ENCODE measurements around the gene SYCP2. TPM values are rescaled to one million over a fixed set of nuclear protein-coding genes. Genes with fewer than 3 reads are reported as not detected.

The SYCP2 gene
- 3.2 TPM for total RNA-seq (2013)
- polyA plus RNA-seq (1 to 10 TPM in 1 of 3 donors, under 1 TPM in 2; 0.28 to 1.2 (median 0.30) TPM), polyA minus RNA-seq (0.28 and 0.88 TPM in 2 replicates), total RNA-seq (2.8 to 12.7 (median 7.8) reads per million in 11 experiments)

DNA sequence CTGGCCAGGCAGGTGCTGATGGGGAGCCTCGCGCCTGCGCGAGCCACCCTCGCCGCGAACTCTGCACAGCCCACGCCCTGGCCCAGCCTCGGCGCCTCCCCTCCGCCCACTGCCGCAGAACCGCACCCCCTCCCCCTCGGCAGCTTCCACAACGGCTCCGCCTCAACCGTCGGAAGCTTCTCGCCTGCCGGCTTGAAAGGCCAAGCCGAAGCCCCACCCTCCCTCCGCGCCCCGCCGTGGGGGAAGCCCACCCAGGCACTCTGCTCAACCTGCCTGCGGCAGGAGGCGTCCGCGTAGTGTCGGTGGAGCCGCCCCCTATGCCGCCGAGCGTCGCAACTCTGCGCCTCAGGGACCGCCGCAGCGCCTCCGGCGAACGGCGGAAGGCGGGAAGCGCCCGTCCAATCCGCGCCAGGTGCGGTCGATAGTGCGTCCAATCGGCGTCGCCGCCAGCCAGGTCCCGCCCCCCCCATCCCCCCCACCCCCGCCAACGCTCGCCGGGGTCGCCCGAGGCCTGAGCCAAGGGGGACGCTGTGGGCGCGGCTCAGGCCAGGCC, at the start of gene SYCP2:
SYCP2 (minus strand) TSS at position 342 of the 553 bp plus-strand sequence. CDS start 11,224 bp downstream, outside the sequence.
- Mint-ChIP-seq H3K36me3 (peaks cover 8 to 15% of the 10 kb centered on the region in 2 donors), H3K27me3 (ENCODE audit: low read depth in 3 of 3) (peaks cover 0 to 9% (median 5%) of the 10 kb centered on the region in 3 donors), H3K4me1 (peaks cover 34% of the 10 kb centered on the region), H3K27ac (no peak within 1 kb of the TSS), H3K9me3 (peaks cover 0 to 4% (median 0%) of the 10 kb centered on the region in 7 donors), H3K4me3 (peak within 1 kb of the TSS; percentile 78 to 84)
- no peak for TF ChIP-seq CTCF (IDR thresholded peaks at IDR 0.05)
- intact Hi-C loops (cut with micrococcal nuclease): no loop called here
- no peaks in the 10 kb centered on the region for H3K9me3 ChIP-seq (replicated peaks in 1 of 2; ENCODE audit: control insufficient read depth in 1 of 2, insufficient read depth in 1 of 2, low read length in 2 of 2)
- peaks cover 32% of the 10 kb centered on the region for H4K20me1 ChIP-seq (ENCODE audit: insufficient read depth, low read length)
- H3K4me3 ChIP-seq (replicated peaks in 1 of 3; ENCODE audit: low read depth in 2 of 3, low read length in 3 of 3): peak within 1 kb of the TSS; percentile 49 to 77 (median 65)
- WGBS (ENCODE audit: insufficient coverage): 40% methylated on average over 45 of the region's 65 CpGs
- peak within 1 kb of the TSS; percentile 13 for H3K9ac ChIP-seq (ENCODE audit: insufficient read depth, low read length, poor library complexity, severe bottlenecking)
- peak within 1 kb of the TSS; percentile 82 for H2AFZ ChIP-seq (ENCODE audit: insufficient read depth, low read depth, low read length, poor library complexity, severe bottlenecking)
- H3K27ac ChIP-seq (ENCODE audit: low read depth in 1 of 2, low read length in 2 of 2): no peak within 1 kb of the TSS
- DNase-seq: peak in 1 of 3 donors; percentile 26
- H3K36me3 ChIP-seq (replicated peaks in 1 of 2; ENCODE audit: control insufficient read depth in 1 of 2, insufficient read depth in 2 of 2, low read length in 2 of 2): peaks cover 0 to 12% of the 10 kb centered on the region in 2 donors
- H3K4me1 ChIP-seq (ENCODE audit: control insufficient read depth in 1 of 2, insufficient read depth in 2 of 2, low read length in 2 of 2): peaks cover 34 to 44% of the 10 kb centered on the region in 2 donors
- peak within 1 kb of the TSS; percentile 83 for H3K4me2 ChIP-seq (replicated peaks; ENCODE audit: extremely low read depth, low read length, poor library complexity, severe bottlenecking)
- no peaks in the 10 kb centered on the region for H3K27me3 ChIP-seq (ENCODE audit: control insufficient read depth in 2 of 2, insufficient read depth in 2 of 2, low read length in 2 of 2)
- H3K79me2 ChIP-seq (ENCODE audit: insufficient read depth, low read length): peaks cover 37% of the 10 kb centered on the region

DNA sequence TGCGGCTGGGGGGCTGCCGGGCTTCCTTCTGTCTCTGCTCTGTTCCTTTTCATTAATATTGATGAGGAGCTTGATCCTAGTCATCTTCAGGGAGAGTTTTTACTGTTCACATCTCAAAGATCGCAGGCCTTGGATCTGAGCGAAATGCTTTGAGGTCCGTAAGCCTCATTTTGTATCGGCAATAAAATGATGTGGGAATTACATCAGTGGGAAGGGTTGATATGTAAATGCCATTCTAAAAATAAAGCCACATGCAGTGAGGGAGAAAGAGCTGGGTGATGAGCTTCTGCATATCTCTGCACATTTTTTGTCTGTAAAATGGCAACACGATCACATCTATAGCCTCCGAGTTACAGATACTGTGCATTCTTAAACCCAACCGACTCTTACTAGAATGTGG, 49.6 kb upstream of the SYCP2 start:
- peaks cover 0 to 12% (median 4%) of the 10 kb centered on the region in 7 donors for H3K9me3 Mint-ChIP-seq
- no peak for TF ChIP-seq CTCF (IDR thresholded peaks at IDR 0.05)
- WGBS (ENCODE audit: insufficient coverage): no CpG with 5 or more reads among the region's 9 CpGs

More for the DNA sequence above, 49.6 kb upstream of the SYCP2 start:
- intact Hi-C loops (cut with micrococcal nuclease): no loop called here
- H3K4me1 Mint-ChIP-seq: peaks cover 25% of the 10 kb centered on the region
- Histone ChIP-seq H3K79me2 (ENCODE audit: insufficient read depth, low read length) (no peaks in the 10 kb centered on the region), H3K27me3 (ENCODE audit: control insufficient read depth in 2 of 2, insufficient read depth in 2 of 2, low read length in 2 of 2) (no peaks in the 10 kb centered on the region), H3K9ac (ENCODE audit: insufficient read depth, low read length, poor library complexity, severe bottlenecking) (no peak overlapping the region), H3K4me2 (replicated peaks; ENCODE audit: extremely low read depth, low read length, poor library complexity, severe bottlenecking) (no peak overlapping the region), H4K20me1 (ENCODE audit: insufficient read depth, low read length) (no peaks in the 10 kb centered on the region), H3K4me1 (ENCODE audit: control insufficient read depth in 1 of 2, insufficient read depth in 2 of 2, low read length in 2 of 2) (peaks cover 22 to 26% of the 10 kb centered on the region in 2 donors), H3K4me3 (replicated peaks in 1 of 3; ENCODE audit: low read depth in 2 of 3, low read length in 3 of 3) (no peak overlapping the region), H3K27ac (ENCODE audit: low read depth in 1 of 2, low read length in 2 of 2) (no peak overlapping the region), H3K36me3 (replicated peaks in 1 of 2; ENCODE audit: control insufficient read depth in 1 of 2, insufficient read depth in 2 of 2, low read length in 2 of 2) (no peaks in the 10 kb centered on the region), H3K9me3 (replicated peaks in 1 of 2; ENCODE audit: control insufficient read depth in 1 of 2, insufficient read depth in 1 of 2, low read length in 2 of 2) (no peaks in the 10 kb centered on the region), H2AFZ (ENCODE audit: insufficient read depth, low read depth, low read length, poor library complexity, severe bottlenecking) (no peak overlapping the region)
- no peak for DNase-seq
- H3K36me3 Mint-ChIP-seq: peaks cover 7 to 13% of the 10 kb centered on the region in 2 donors
- no peak overlapping the region for H3K27ac Mint-ChIP-seq
- H3K4me3 Mint-ChIP-seq: no peak overlapping the region
- peaks cover 0 to 2% (median 0%) of the 10 kb centered on the region in 3 donors for H3K27me3 Mint-ChIP-seq (ENCODE audit: low read depth in 3 of 3)

All from CD14-positive monocyte (primary cell).